ENCODE measurements around the gene OR4K2. TPM values are rescaled to one million over a fixed set of nuclear protein-coding genes. Genes with fewer than 3 reads are reported as not detected.

OR4K2 gene
- total and polyA plus RNA-seq, 3 experiments from 2014 or later = not detected

GRCh38 chr14:19878029-19878642, 3.2 kb downstream of the OR4K2 start:
- Histone ChIP-seq H3K4me3 (ENCODE audit: low read length) (no peak overlapping the region), H3K27me3 (ENCODE audit: insufficient read depth, low read length, poor library complexity, severe bottlenecking) (no peaks in the 10 kb centered on the region), H3K27ac (ENCODE audit: low read depth, low read length) (no peak overlapping the region), H3K9me3 (ENCODE audit: low read length) (no peaks in the 10 kb centered on the region), H3K4me1 (ENCODE audit: insufficient read depth, low read length) (no peaks in the 10 kb centered on the region), H3K36me3 (ENCODE audit: insufficient read depth, low read length) (no peaks in the 10 kb centered on the region)
- no peak overlapping the region for H3K4me3 Mint-ChIP-seq
- H3K36me3 Mint-ChIP-seq = no peaks in the 10 kb centered on the region
- CTCF ChIA-PET = no interaction called here
- peak in 1 of 5 donors; percentile 4 for DNase-seq
- H3K9me3 Mint-ChIP-seq = peaks cover 0 to 2% (median 0%) of the 10 kb centered on the region in 5 donors
- H3K4me1 Mint-ChIP-seq = no peaks in the 10 kb centered on the region
- no peak overlapping the region for H3K27ac Mint-ChIP-seq
- POLR2A ChIA-PET = no interaction called here
- no peaks in the 10 kb centered on the region for H3K27me3 Mint-ChIP-seq

GRCh38 chr14:19895282-19895681, 20.3 kb downstream of the OR4K2 start:
- ChIA-PET CTCF (no interaction called here), POLR2A (no interaction called here)
- no peaks in the 10 kb centered on the region for H3K4me1 ChIP-seq (ENCODE audit: insufficient read depth, low read length)
- Mint-ChIP-seq H3K4me3 (no peak overlapping the region), H3K27me3 (no peaks in the 10 kb centered on the region), H3K9me3 (peaks cover 22 to 55% (median 26%) of the 10 kb centered on the region in 5 donors), H3K27ac (no peak overlapping the region), H3K36me3 (no peaks in the 10 kb centered on the region), H3K4me1 (no peaks in the 10 kb centered on the region)
- H3K4me3 ChIP-seq (ENCODE audit: low read length) = no peak overlapping the region
- H3K36me3 ChIP-seq (ENCODE audit: insufficient read depth, low read length) = no peaks in the 10 kb centered on the region
- H3K9me3 ChIP-seq (ENCODE audit: low read length) = peaks cover 18% of the 10 kb centered on the region
- DNase-seq = no peak
- H3K27me3 ChIP-seq (ENCODE audit: insufficient read depth, low read length, poor library complexity, severe bottlenecking) = no peaks in the 10 kb centered on the region
- H3K27ac ChIP-seq (ENCODE audit: low read depth, low read length) = no peak overlapping the region

- CTCF ChIA-PET = no interaction called here
- Histone ChIP-seq H3K36me3 (ENCODE audit: insufficient read depth, low read length) (no peaks in the 10 kb centered on the region), H3K9me3 (ENCODE audit: low read length) (peaks cover 7% of the 10 kb centered on the region), H3K4me1 (ENCODE audit: insufficient read depth, low read length) (no peaks in the 10 kb centered on the region), H3K4me3 (ENCODE audit: low read length) (no peak overlapping the region), H3K27ac (ENCODE audit: low read depth, low read length) (no peak overlapping the region), H3K27me3 (ENCODE audit: insufficient read depth, low read length, poor library complexity, severe bottlenecking) (no peaks in the 10 kb centered on the region)
- Mint-ChIP-seq H3K27me3 (peaks cover 0 to 5% of the 10 kb centered on the region in 2 donors), H3K36me3 (no peaks in the 10 kb centered on the region), H3K9me3 (peaks cover 14 to 23% (median 21%) of the 10 kb centered on the region in 5 donors), H3K4me1 (no peaks in the 10 kb centered on the region), H3K4me3 (no peak overlapping the region), H3K27ac (no peak overlapping the region)
- DNase-seq = no peak
- POLR2A ChIA-PET = no interaction called here
These were observed 26.1 kb downstream of the OR4K2 start for GRCh38 chr14:19900999-19901398.

- H3K9me3 Mint-ChIP-seq = peaks cover 3 to 12% (median 10%) of the 10 kb centered on the region in 5 donors
- no peak overlapping the region for H3K27ac ChIP-seq (ENCODE audit: low read depth, low read length)
- no peaks in the 10 kb centered on the region for H3K36me3 Mint-ChIP-seq
- no peaks in the 10 kb centered on the region for H3K27me3 ChIP-seq (ENCODE audit: insufficient read depth, low read length, poor library complexity, severe bottlenecking)
- H3K4me3 ChIP-seq (ENCODE audit: low read length) = no peak overlapping the region
- ChIA-PET POLR2A (no interaction called here), CTCF (no interaction called here)
- no peaks in the 10 kb centered on the region for H3K4me1 ChIP-seq (ENCODE audit: insufficient read depth, low read length)
- H3K4me3 Mint-ChIP-seq = no peak overlapping the region
- H3K4me1 Mint-ChIP-seq = no peaks in the 10 kb centered on the region
- H3K27ac Mint-ChIP-seq = no peak overlapping the region
- no peak for DNase-seq
- no peaks in the 10 kb centered on the region for H3K9me3 ChIP-seq (ENCODE audit: low read length)
- H3K27me3 Mint-ChIP-seq = peaks cover 0 to 5% of the 10 kb centered on the region in 2 donors
- H3K36me3 ChIP-seq (ENCODE audit: insufficient read depth, low read length) = no peaks in the 10 kb centered on the region
These were observed 27.5 kb downstream of the OR4K2 start for GRCh38 chr14:19902409-19902808.

- H3K27me3 ChIP-seq (ENCODE audit: insufficient read depth, low read length, poor library complexity, severe bottlenecking) = no peaks in the 10 kb centered on the region
- no peak for DNase-seq
- H3K4me3 Mint-ChIP-seq = no peak overlapping the region
- CTCF ChIA-PET = no interaction called here
- peaks cover 0 to 11% of the 10 kb centered on the region in 2 donors for H3K27me3 Mint-ChIP-seq
- no peaks in the 10 kb centered on the region for H3K9me3 ChIP-seq (ENCODE audit: low read length)
- H3K36me3 ChIP-seq (ENCODE audit: insufficient read depth, low read length) = no peaks in the 10 kb centered on the region
- no peaks in the 10 kb centered on the region for H3K4me1 ChIP-seq (ENCODE audit: insufficient read depth, low read length)
- H3K9me3 Mint-ChIP-seq = peaks cover 0 to 7% (median 2%) of the 10 kb centered on the region in 5 donors
- no peak overlapping the region for H3K27ac ChIP-seq (ENCODE audit: low read depth, low read length)
- no peak overlapping the region for H3K27ac Mint-ChIP-seq
- H3K4me3 ChIP-seq (ENCODE audit: low read length) = no peak overlapping the region
- H3K4me1 Mint-ChIP-seq = no peaks in the 10 kb centered on the region
- no peaks in the 10 kb centered on the region for H3K36me3 Mint-ChIP-seq
- POLR2A ChIA-PET = no interaction called here
These were observed 31.7 kb downstream of the OR4K2 start for GRCh38 chr14:19906665-19907064.

GRCh38 chr14:19911114-19911513, 36.2 kb downstream of the OR4K2 start:
- H3K36me3 ChIP-seq (ENCODE audit: insufficient read depth, low read length) = no peaks in the 10 kb centered on the region
- no peak for DNase-seq
- no peaks in the 10 kb centered on the region for H3K9me3 ChIP-seq (ENCODE audit: low read length)
- Mint-ChIP-seq H3K4me1 (no peaks in the 10 kb centered on the region), H3K4me3 (no peak overlapping the region), H3K27me3 (peaks cover 2 to 8% of the 10 kb centered on the region in 2 donors), H3K9me3 (peaks cover 0 to 5% (median 0%) of the 10 kb centered on the region in 5 donors), H3K27ac (no peak overlapping the region), H3K36me3 (no peaks in the 10 kb centered on the region)
- CTCF ChIA-PET = no interaction called here
- H3K27ac ChIP-seq (ENCODE audit: low read depth, low read length) = no peak overlapping the region
- POLR2A ChIA-PET = no interaction called here
- H3K27me3 ChIP-seq (ENCODE audit: insufficient read depth, low read length, poor library complexity, severe bottlenecking) = no peaks in the 10 kb centered on the region
- H3K4me3 ChIP-seq (ENCODE audit: low read length) = no peak overlapping the region
- H3K4me1 ChIP-seq (ENCODE audit: insufficient read depth, low read length) = no peaks in the 10 kb centered on the region

GRCh38 chr14:19917243-19917642, 42.3 kb downstream of the OR4K2 start:
- Histone ChIP-seq H3K4me1 (ENCODE audit: insufficient read depth, low read length) (no peaks in the 10 kb centered on the region), H3K27ac (ENCODE audit: low read depth, low read length) (no peak overlapping the region), H3K27me3 (ENCODE audit: insufficient read depth, low read length, poor library complexity, severe bottlenecking) (no peaks in the 10 kb centered on the region), H3K36me3 (ENCODE audit: insufficient read depth, low read length) (no peaks in the 10 kb centered on the region), H3K4me3 (ENCODE audit: low read length) (no peak overlapping the region), H3K9me3 (ENCODE audit: low read length) (no peaks in the 10 kb centered on the region)
- ChIA-PET POLR2A (no interaction called here), CTCF (no interaction called here)
- Mint-ChIP-seq H3K27me3 (no peaks in the 10 kb centered on the region), H3K4me1 (no peaks in the 10 kb centered on the region), H3K36me3 (no peaks in the 10 kb centered on the region), H3K4me3 (no peak overlapping the region), H3K27ac (no peak overlapping the region), H3K9me3 (no peaks in the 10 kb centered on the region)
- DNase-seq = no peak

GRCh38 chr14:19917955-19918518, 43.1 kb downstream of the OR4K2 start:
- no peak for DNase-seq
- H3K4me3 ChIP-seq (ENCODE audit: low read length) = no peak overlapping the region
- no peak overlapping the region for H3K27ac ChIP-seq (ENCODE audit: low read depth, low read length)
- CTCF ChIA-PET = no interaction called here
- H3K4me3 Mint-ChIP-seq = no peak overlapping the region
- no peaks in the 10 kb centered on the region for H3K36me3 ChIP-seq (ENCODE audit: insufficient read depth, low read length)
- H3K9me3 Mint-ChIP-seq = no peaks in the 10 kb centered on the region
- no peaks in the 10 kb centered on the region for H3K9me3 ChIP-seq (ENCODE audit: low read length)
- H3K27ac Mint-ChIP-seq = no peak overlapping the region
- no peaks in the 10 kb centered on the region for H3K36me3 Mint-ChIP-seq
- POLR2A ChIA-PET = no interaction called here
- no peaks in the 10 kb centered on the region for H3K4me1 Mint-ChIP-seq
- H3K4me1 ChIP-seq (ENCODE audit: insufficient read depth, low read length) = no peaks in the 10 kb centered on the region
- no peaks in the 10 kb centered on the region for H3K27me3 Mint-ChIP-seq
- no peaks in the 10 kb centered on the region for H3K27me3 ChIP-seq (ENCODE audit: insufficient read depth, low read length, poor library complexity, severe bottlenecking)

All from CD8-positive, alpha-beta memory T cell (primary cell).